Measurements from ENCODE around the gene KIF3B.

The KIF3B gene

GRCh38 chr20:32362901-32363364 lies 85.5 kb downstream of the KIF3B start:
- H3K9me3 ChIP-seq (ENCODE audit: low read length), result no peaks in the 10 kb centered on the region
- H3K4me3 ChIP-seq (ENCODE audit: low read depth, low read length, poor library complexity, severe bottlenecking), result peak overlapping the region; percentile 96
- no peaks in the 10 kb centered on the region for H3K27me3 ChIP-seq (ENCODE audit: insufficient read depth, low read length)
- H3K36me3 ChIP-seq (ENCODE audit: insufficient read depth, low read length), result peaks cover 40% of the 10 kb centered on the region
- H2AFZ ChIP-seq (ENCODE audit: low read length), result no peak overlapping the region
- 0 out of 2 replicates have a peak, but pooled peaks cover 4% of the 10 kb centered on the region for H3F3A ChIP-seq (ENCODE audit: insufficient read depth, low read length)
- H4K20me1 ChIP-seq (ENCODE audit: insufficient read depth, low read length), result no peaks in the 10 kb centered on the region
- peaks cover 92% of the 10 kb centered on the region for H3K79me2 ChIP-seq (ENCODE audit: insufficient read depth, low read length)
- H3K9ac ChIP-seq (ENCODE audit: low read length), result peak overlapping the region; percentile 19; the same call in 1 of the 2 replicates
- peak overlapping the region; percentile 86 for H3K4me2 ChIP-seq (ENCODE audit: low read length)
- TF ChIP-seq EZH2 (IDR thresholded peaks at IDR 0.05; ENCODE audit: borderline replicate concordance, low read length) (no peak), CTCF (IDR thresholded peaks at IDR 0.05; ENCODE audit: low read length) (no peak)
- H3K4me1 ChIP-seq (ENCODE audit: insufficient read depth, low read length, severe bottlenecking), result peaks cover 79% of the 10 kb centered on the region
- peak overlapping the region; percentile 90 for H3K27ac ChIP-seq (ENCODE audit: low read depth, low read length, poor library complexity, severe bottlenecking)
- no peaks in the 10 kb centered on the region for H3K9me2 ChIP-seq (ENCODE audit: low read depth, low read length)

- H3F3A ChIP-seq (ENCODE audit: insufficient read depth, low read length), result 0 out of 2 replicates have a peak, but pooled peaks cover 4% of the 10 kb centered on the region
- H3K27ac ChIP-seq (ENCODE audit: low read depth, low read length, poor library complexity, severe bottlenecking), result peak overlapping the region; percentile 90
- no peaks in the 10 kb centered on the region for H3K9me3 ChIP-seq (ENCODE audit: low read length)
- peak overlapping the region; percentile 86 for H3K4me2 ChIP-seq (ENCODE audit: low read length)
- peaks cover 97% of the 10 kb centered on the region for H3K79me2 ChIP-seq (ENCODE audit: insufficient read depth, low read length)
- no peaks in the 10 kb centered on the region for H3K9me2 ChIP-seq (ENCODE audit: low read depth, low read length)
- no peaks in the 10 kb centered on the region for H3K27me3 ChIP-seq (ENCODE audit: insufficient read depth, low read length)
- H3K9ac ChIP-seq (ENCODE audit: low read length), result peak overlapping the region; percentile 35; the same call in 1 of the 2 replicates
- no peaks in the 10 kb centered on the region for H4K20me1 ChIP-seq (ENCODE audit: insufficient read depth, low read length)
- TF ChIP-seq CTCF (IDR thresholded peaks at IDR 0.05; ENCODE audit: low read length) (no peak), EZH2 (IDR thresholded peaks at IDR 0.05; ENCODE audit: borderline replicate concordance, low read length) (no peak)
- H3K4me1 ChIP-seq (ENCODE audit: insufficient read depth, low read length, severe bottlenecking), result peaks cover 84% of the 10 kb centered on the region
- peak overlapping the region; percentile 96 for H3K4me3 ChIP-seq (ENCODE audit: low read depth, low read length, poor library complexity, severe bottlenecking)
- no peak overlapping the region for H2AFZ ChIP-seq (ENCODE audit: low read length)
- H3K36me3 ChIP-seq (ENCODE audit: insufficient read depth, low read length), result peaks cover 45% of the 10 kb centered on the region
Observed at GRCh38 chr20:32363492-32363891, 86.0 kb downstream of the KIF3B start.

DNA sequence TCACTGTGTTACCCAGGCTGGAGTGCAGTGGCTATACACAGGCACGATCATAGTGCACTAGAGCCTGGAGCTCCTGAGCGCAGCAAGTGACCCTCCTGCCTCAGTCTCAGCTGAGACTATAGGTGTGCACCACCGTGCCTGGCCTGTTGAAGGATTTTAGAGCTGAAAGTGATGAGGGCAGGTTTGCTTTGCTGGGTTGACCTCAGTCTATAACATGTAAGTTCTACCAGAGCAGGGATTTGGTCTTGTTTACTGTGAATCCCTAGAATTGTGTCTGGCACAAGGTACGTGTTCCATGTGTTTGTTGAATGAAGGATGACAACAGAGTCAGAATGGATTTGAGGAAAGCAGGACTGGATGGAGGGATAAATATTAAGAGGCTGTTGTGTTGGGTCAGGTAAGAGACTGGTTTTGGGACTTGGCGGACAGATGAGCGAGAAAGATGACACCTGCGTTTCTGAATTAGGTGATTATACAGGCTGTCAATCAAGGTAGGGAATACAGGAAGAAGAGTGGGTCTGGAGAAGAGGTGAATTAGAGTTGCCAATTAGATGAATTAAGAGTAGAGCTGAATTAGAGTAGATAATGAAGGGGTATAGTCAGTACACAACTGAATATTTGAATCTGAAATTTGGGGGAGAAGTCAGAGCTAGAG lies 87.2 kb downstream of the KIF3B start:
- H3K9ac ChIP-seq (ENCODE audit: low read length), result no peak overlapping the region; the same call in 1 of the 2 replicates
- H3K27me3 ChIP-seq (ENCODE audit: insufficient read depth, low read length), result no peaks in the 10 kb centered on the region
- H4K20me1 ChIP-seq (ENCODE audit: insufficient read depth, low read length), result no peaks in the 10 kb centered on the region
- H3K36me3 ChIP-seq (ENCODE audit: insufficient read depth, low read length), result peaks cover 49% of the 10 kb centered on the region
- TF ChIP-seq CTCF (IDR thresholded peaks at IDR 0.05; ENCODE audit: low read length), result no peak
- no peak for TF ChIP-seq EZH2 (IDR thresholded peaks at IDR 0.05; ENCODE audit: borderline replicate concordance, low read length)
- peaks cover 96% of the 10 kb centered on the region for H3K4me1 ChIP-seq (ENCODE audit: insufficient read depth, low read length, severe bottlenecking)
- no peak overlapping the region for H2AFZ ChIP-seq (ENCODE audit: low read length)
- H3F3A ChIP-seq (ENCODE audit: insufficient read depth, low read length), result 0 out of 2 replicates have a peak, but pooled peaks cover 4% of the 10 kb centered on the region
- peak overlapping the region; percentile 24 for H3K4me3 ChIP-seq (ENCODE audit: low read depth, low read length, poor library complexity, severe bottlenecking)
- no peaks in the 10 kb centered on the region for H3K9me2 ChIP-seq (ENCODE audit: low read depth, low read length)
- peak overlapping the region; percentile 90 for H3K27ac ChIP-seq (ENCODE audit: low read depth, low read length, poor library complexity, severe bottlenecking)
- H3K9me3 ChIP-seq (ENCODE audit: low read length), result no peaks in the 10 kb centered on the region
- H3K79me2 ChIP-seq (ENCODE audit: insufficient read depth, low read length), result peaks cover 99% of the 10 kb centered on the region
- H3K4me2 ChIP-seq (ENCODE audit: low read length), result peak overlapping the region; percentile 86
